Measurements from ENCODE around the gene PPIL6.

- no peak for TF ChIP-seq EZH2phosphoT487 (IDR thresholded peaks at IDR 0.05; ENCODE audit: insufficient read depth, low read depth)
- no peak for TF ChIP-seq EZH2 (IDR thresholded peaks at IDR 0.05; ENCODE audit: insufficient read depth, poor library complexity, severe bottlenecking)
These were observed 37.3 kb upstream of the PPIL6 start for GRCh38 chr6:109477725-109478124.
